HG02759 (cell line): ENCODE measurements around the gene P2RX3.
A peak's percentile ranks its signal among the peaks of the same experiment; 100 is the strongest.
"Not testable (repeated sequence)": the region's sequence is repeated elsewhere in the genome, so short reads cannot be mapped to it uniquely, and the experiment has no call there.

Experiments used
- ATAC-seq: cut with Tn5 transposase; IDR thresholded peaks from one replicate; pipeline ENCODE4 v1.9.1; 2021; ENCODE audit warnings: mild to moderate bottlenecking, moderate library complexity; ENCODE audit not compliant: unreplicated experiment

The P2RX3 gene

GRCh38 chr11:57348052-57348451 is 9.9 kb downstream of the P2RX3 start:
- no peak for ATAC-seq

DNA sequence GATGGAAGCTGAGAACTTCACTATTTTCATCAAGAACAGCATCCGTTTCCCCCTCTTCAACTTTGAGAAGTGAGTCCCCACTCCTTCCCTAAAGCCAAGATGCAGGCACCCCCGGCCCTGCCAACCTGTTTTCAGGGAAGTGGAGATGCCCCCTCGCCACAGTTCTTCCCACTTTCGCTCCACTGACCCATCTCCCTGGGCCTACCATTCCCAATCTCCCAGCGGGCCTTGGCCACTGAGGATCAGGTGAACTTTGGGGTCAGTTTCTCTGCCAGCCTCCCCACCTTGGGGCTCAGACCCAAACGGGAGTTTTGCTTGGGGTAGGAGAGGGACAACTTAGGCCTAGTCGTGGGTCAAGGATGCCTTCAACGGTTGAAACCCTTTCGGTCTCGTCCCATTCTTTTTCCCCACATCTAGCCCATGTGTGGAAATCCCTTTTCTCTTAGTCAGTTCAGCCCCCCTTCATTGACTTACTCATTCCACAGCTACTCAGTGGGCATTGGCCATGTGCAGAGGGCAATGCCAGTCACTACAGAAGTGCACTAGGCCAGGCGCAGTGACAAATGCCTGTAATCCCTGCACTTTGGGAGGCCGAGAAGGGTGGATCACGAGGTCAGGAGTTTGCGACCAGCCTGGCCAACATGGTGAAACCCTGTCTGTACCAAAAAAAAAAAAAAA is 10.6 kb downstream of the P2RX3 start:
- no peak for ATAC-seq

DNA sequence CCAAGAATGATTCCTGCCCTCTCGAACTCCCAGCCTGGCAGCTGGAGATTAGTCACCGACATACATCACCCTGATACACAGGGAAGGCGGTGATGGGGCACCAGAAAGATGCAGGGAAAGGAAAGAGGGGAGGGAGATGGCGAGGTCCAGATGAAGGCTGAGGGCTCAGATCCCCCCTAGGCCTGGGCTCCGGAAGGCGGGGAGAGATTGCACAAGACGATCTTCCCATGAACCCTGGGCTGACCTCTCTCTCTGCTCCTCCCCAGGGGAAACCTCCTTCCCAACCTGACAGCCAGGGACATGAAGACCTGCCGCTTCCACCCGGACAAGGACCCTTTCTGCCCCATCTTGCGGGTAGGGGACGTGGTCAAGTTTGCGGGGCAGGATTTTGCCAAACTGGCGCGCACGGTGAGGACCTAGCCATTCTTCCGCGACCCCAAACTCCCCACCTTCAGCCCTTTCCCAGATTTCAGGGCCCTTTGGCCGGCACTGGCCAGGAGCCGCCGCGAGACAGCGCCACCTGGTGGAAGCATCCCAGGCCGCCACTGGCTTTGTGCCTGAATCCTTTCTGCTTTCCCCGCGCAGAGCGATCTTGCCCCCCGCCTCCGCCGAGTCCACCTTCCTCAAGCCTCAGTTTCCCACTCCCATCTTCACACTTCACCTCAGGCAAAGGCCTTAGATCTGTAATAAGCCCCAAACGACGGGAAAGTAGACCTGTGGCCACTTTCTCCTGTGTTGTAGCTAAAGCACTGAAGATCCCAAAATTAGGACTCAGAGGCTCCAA is 11.5 kb downstream of the P2RX3 start:
- peak; percentile 59 for ATAC-seq

- no peak for ATAC-seq
Measured at GRCh38 chr11:57353036-57353435, 14.9 kb downstream of the P2RX3 start.

DNA sequence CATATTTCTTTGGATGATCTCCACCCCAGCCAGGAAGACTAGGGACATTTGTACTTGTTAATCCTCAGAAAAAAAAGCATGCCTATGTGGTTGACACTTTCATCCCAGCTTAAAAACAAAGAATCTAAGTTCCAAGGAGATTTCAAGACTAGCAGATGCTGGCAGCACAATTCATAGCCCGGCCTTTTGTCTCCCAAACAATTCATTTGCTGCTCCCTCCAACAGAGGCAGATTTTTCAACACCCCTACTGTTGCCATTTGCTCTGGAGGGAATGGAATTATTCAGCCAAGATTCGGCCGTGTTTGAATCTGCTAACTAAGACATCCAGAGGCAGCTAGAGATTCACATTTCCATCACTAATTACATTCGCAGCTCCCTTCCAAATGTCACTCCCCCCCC is 15.3 kb downstream of the P2RX3 start:
- no peak for ATAC-seq

- no peak for ATAC-seq
Measured at GRCh38 chr11:57353852-57354251, 15.7 kb downstream of the P2RX3 start.

DNA sequence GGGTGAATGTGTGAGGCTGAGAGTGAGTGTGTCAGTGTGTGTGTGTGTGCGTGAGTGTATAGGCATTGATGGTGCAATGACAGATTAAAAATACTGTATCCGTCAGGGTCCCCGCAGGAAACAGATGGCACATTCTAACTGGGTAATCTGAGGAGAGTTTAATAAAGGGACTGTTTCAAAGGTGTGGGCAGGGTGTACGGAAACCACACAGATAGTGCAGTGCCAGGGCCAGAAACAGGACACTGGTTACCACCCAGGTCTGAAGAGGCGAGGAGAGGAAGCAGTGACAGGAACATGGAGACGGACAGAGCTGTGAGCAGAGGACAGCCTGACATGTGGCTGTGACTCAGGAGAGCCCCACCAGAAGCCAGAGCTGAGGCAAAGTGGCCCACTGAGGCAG is 16.5 kb downstream of the P2RX3 start:
- ATAC-seq, result no peak

DNA sequence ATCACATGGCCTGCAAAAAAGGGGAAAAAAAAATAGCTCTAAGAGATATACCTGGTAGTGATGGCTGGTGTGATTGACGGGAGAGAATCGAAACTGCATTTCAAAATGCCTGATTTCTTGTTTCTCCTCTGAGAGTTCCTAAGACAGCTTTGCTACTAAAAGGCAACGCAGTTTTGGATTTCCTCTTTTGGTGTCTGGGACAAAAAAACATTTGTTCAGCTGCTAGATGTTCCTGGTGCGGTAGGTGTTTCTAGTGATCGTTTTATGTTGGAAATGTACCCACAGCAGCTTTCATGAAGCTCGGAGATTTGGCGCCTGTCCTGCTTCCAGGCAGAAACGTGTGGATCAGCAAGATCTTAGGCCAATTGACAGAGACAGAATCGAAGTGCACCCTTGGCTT is 18.1 kb downstream of the P2RX3 start:
- ATAC-seq, result no peak

- no peak for ATAC-seq
Measured at GRCh38 chr11:57357310-57357709, 19.2 kb downstream of the P2RX3 start.

DNA sequence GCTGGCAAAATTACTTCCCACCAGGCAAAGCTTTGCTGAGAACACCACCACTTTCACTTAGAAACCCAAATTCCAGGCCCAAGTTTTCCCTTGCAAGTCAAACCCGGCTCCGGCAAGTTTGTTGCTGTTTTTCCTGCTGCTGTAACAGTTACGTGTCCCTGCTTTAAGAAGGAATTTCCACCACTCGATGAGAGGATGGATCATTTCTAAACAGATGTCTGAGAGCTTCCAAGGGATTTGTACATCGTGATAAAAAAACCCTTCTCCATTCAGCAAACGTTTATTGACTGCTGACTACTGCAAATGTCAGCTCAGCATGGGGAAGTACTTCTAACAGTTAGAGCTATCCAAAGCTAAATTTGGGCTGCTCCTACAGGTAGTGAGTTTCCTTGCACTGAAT is 19.7 kb downstream of the P2RX3 start:
- ATAC-seq, result no peak

GRCh38 chr11:57358543-57358961 is 20.4 kb downstream of the P2RX3 start:
- ATAC-seq, result no peak

DNA sequence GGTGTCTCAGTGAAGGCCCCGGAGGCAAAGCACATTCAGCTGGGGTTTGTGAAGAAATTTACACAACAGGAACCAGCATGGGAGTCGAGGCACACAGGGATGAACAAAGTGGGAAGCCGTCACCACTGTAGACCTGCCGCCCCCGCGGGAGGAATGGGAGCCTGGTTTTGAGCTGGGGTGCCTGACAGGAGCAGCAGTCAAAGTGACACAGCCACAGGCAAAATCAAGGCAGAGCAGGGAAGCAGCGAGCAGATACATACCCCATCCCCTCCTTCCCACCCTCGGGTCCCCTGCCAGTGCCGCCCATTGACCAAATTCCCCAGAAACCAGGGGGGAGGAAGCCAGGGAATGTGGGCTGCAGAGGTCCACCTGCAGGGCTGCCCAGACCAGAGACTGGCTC is 20.8 kb downstream of the P2RX3 start:
- ATAC-seq, result no peak

DNA sequence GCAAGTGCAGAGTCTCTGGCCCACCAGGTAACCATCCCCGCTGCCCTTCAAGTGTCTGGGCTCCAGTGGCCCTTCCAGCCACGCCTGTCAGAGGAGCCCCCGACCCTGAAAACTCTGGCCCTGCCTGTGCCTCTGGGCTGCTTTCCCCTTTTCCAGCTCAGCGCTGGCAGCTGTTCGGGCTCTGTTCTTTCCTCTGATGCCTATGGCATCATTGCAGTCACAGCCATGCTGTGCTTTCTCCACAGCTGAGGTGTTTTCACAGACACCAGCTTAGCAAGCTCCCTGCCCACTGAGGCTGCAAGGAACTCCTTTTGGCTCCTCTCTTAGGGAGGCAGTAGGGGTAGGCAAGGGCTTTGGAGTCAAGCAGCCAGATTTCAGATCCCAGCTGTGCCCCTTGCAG is 21.2 kb downstream of the P2RX3 start:
- ATAC-seq, result no peak

- ATAC-seq, result no peak
Measured at GRCh38 chr11:57359896-57360690, 21.9 kb downstream of the P2RX3 start.

GRCh38 chr11:57360991-57361390 is 22.8 kb downstream of the P2RX3 start:
- no peak for ATAC-seq

- ATAC-seq, result not testable (repeated sequence)
Measured at GRCh38 chr11:57361420-57361819, 23.3 kb downstream of the P2RX3 start.

- no peak for ATAC-seq
Measured at GRCh38 chr11:57361926-57362325, 23.8 kb downstream of the P2RX3 start.

GRCh38 chr11:57363131-57364080 is 25.3 kb downstream of the P2RX3 start:
- ATAC-seq, result no peak

GRCh38 chr11:57364851-57365660 is 26.9 kb downstream of the P2RX3 start:
- ATAC-seq, result no peak
